ENCODE measurements around the gene EIF5A.

EIF5A gene

GRCh38 chr17:7306911-7307685 is at the start of gene EIF5A:
TSS of gene EIF5A (plus strand) at chr17:7307628. CDS start at chr17:7309636, 2,008 bp downstream.
- peak; percentile 100 for DNase-seq (ENCODE audit: low read depth in 2 of 2)

DNA sequence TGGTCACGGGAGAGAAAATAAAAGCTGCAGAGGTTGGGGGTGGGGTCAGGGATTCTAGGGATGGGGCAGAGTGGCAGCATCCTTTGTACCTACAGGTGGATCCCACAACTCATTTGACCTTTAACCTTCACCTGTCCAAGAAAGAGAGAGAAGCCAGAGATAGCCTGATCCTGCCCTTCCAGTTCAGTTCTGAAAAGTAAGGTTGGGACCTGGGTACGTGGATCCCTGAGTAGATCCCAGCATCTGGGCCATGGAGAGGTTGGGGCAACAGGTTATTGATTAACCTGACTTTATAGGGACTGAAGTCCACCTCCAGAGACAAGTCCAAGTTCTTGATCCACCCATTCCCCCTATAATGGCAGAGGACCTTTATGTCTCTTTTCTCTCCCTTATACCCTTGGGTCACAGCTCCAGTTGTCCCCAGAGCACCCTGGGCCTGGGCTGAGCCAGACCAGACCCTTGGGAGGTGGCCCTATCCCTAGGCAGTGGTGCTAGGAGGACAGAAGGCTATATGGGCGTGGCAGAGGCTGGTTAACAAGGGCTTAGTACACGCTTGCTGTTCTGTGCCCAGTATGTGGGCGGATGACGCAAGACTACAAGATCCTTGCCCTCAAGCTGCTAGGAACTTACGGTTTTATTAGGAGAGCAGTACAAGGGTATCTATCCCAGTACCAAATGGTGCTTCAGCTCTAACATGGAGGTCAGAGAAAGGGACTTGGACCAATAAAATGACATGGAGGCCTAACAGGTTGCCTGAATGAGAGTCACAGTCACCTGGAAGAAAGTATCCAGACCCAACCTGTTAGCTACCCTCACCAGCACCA is 48.5 kb upstream of the EIF5A start:
- DNase-seq (ENCODE audit: low read depth in 2 of 2): no peak

DNA sequence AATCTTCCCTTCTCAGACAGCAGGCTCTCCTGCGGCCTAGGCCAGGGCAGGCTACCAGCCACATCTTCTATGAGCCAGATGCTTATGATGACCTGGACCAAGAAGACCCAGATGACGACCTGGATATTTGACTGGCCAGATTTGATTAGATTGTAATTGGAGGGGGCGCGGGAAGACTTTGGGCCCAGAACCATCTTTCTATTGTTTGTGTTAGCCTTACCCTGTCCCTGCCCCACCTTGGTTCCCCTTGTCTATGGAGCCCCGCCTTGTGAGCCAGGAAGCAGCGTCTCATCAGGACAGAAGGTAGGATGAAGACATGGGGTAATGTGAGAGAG is 47.9 kb upstream of the EIF5A start:
- DNase-seq (ENCODE audit: low read depth in 2 of 2): no peak

DNA sequence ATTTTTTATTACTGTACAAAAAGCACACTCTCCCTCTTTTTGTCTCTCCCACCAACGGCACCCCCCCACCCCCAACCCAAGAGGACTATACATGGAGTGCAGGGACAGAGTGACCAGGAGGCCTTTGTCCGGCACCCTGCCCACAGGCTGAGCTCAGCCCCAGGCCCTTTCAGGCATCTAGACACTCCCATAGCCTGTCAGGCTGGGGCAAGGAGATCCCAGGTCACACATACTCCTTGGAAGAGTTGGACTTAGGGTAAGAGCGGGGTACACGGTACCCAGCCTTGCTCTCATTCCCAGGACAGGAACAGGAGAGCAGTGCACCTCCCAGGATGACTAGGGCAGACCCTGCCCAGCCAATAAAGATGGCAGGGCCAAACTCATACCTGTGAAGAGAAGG is 47.3 kb upstream of the EIF5A start:
- DNase-seq (ENCODE audit: low read depth in 2 of 2): no peak

DNA sequence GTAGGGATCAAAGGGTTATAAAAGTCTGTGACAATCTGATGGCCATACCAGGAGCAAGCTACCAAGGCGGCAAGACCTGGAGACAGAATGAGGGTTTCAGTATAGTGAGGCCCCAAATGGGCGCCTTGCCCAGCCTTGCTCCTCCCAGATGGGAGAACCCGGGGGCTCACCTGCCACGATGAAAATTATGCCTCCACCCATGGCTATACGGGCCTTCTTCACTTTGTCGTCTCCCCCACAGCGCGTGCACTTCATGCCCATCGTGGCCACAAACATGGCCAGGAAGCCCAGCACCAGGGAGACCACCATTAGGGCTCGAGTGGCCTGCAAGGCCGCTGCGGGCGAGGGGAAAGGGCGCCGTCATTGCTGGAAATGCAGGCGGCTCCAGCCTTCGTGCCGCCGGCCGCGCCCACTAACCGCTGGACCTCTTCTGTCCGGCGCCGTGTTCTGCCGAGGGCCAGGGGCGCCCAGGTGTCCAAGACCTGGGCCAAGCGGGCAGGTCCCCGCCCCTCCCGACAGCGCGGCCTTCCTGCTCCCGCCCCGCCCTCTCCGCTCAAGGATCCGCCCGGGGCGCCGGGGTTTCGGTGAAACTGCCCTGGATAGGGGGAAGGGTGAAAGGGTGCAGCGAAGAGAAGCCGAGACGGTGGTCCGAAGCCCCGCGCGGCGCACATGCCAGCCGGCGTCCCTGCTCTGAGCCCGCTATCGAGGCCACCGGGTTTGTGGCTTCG is 46.6 kb upstream of the EIF5A start:
- DNase-seq (ENCODE audit: low read depth in 2 of 2): peak in 1 of 2 donors; percentile 29

DNA sequence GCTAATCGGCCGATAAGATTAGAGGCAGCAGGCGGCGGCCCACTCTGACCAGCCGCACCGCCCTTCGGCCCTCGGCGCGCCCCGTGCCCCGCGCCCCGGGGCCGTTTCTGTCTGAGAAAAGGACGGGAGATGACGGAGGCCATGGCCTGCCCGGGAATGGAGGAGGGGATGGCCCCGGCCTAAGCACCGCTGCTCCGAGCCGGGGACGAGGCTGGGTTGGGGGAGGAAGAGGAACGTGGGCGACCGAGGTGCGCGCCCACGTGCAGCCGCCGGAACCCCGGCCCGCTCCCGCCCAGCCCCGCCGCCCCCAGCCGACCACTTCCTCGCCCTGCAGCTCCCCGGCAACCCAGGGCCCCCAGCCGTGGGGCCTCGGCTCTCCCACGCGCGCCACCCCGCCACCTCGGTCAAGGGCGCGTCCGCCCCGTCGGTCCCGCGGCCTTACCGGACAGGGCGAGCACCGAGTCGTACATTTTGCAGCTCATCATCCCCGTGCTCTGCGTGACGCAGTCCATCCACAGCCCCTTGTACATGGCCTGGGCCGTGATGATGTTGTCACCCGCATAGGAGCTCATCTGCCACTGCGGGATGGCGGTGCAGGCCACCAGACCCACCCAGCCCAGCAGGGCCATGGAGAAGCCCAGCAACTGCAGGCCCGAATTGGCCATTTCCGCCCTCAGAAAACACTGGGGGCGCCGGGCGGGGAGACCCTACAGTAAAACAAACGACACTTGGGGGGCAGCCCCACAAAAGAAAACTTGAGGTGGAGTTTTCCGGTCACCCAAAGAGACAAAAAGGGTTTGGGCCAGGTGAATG is 45.8 kb upstream of the EIF5A start:
- DNase-seq (ENCODE audit: low read depth in 2 of 2): peak in 1 of 2 donors; percentile 62

GRCh38 chr17:7262192-7262934 is 45.1 kb upstream of the EIF5A start, which contains the start of gene CLDN7:
TSS of gene CLDN7 (minus strand) at chr17:7262478. CDS start at chr17:7262043, 435 bp downstream.
- DNase-seq (ENCODE audit: low read depth in 2 of 2): no peak

- DNase-seq (ENCODE audit: low read depth in 2 of 2): no peak
These were observed 44.3 kb upstream of the EIF5A start for GRCh38 chr17:7262935-7263800.

- DNase-seq (ENCODE audit: low read depth in 2 of 2): no peak
These were observed 43.7 kb upstream of the EIF5A start for GRCh38 chr17:7263801-7264078.

GRCh38 chr17:7266784-7267183 is 40.6 kb upstream of the EIF5A start:
- DNase-seq (ENCODE audit: low read depth in 2 of 2): no peak

DNA sequence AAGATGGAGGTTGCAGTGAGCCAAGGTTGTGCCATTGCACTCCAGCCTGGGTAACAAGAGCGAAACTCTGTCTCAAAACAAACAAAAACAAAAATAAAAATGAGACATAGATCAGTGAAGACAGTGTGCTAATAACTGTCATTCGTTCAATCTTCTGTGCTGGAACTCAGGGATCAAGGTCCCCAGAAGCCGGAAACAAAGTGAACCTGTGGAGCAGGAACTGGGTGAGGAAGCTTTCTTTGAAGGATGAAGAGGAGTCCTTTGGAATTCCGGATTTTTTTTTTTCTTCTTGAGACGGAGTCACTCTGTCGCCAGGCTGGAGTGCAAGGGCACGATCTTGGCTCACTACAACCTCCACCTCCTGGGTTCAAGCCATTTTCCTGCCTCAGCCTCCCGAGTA is 28.0 kb upstream of the EIF5A start:
- DNase-seq (ENCODE audit: low read depth in 2 of 2): no peak

- peak; percentile 70 to 77 for DNase-seq (ENCODE audit: low read depth in 2 of 2)
These were observed 26.8 kb upstream of the EIF5A start for GRCh38 chr17:7280519-7281073.

GRCh38 chr17:7281074-7281952 is 26.1 kb upstream of the EIF5A start, which contains the start of gene SLC2A4:
TSS of gene SLC2A4 (plus strand) at chr17:7281718. CDS start at chr17:7281935, 217 bp downstream.
- DNase-seq (ENCODE audit: low read depth in 2 of 2): peak; percentile 76 to 83

- DNase-seq (ENCODE audit: low read depth in 2 of 2): no peak
These were observed 25.3 kb upstream of the EIF5A start for GRCh38 chr17:7281953-7282751.

GRCh38 chr17:7282752-7283321 is 24.6 kb upstream of the EIF5A start:
- no peak for DNase-seq (ENCODE audit: low read depth in 2 of 2)

DNA sequence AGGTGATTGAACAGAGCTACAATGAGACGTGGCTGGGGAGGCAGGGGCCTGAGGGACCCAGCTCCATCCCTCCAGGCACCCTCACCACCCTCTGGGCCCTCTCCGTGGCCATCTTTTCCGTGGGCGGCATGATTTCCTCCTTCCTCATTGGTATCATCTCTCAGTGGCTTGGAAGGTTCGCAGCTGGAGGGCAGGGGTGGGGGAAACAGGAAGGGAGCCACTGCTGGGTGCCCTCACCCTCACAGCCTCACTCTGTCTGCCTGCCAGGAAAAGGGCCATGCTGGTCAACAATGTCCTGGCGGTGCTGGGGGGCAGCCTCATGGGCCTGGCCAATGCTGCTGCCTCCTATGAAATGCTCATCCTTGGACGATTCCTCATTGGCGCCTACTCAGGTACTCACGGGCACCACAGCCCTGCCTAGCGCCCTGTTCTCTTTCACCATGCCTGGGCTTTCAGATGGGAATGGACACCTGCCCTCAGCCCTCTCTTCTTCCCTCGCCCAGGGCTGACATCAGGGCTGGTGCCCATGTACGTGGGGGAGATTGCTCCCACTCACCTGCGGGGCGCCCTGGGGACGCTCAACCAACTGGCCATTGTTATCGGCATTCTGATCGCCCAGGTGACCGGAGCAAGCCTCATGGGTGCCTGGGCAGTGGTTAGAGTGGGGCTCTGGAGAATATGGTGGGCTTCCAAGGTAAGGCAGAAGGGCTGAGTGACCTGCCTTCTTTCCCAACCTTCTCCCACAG is 23.8 kb upstream of the EIF5A start:
- no peak for DNase-seq (ENCODE audit: low read depth in 2 of 2)

DNA sequence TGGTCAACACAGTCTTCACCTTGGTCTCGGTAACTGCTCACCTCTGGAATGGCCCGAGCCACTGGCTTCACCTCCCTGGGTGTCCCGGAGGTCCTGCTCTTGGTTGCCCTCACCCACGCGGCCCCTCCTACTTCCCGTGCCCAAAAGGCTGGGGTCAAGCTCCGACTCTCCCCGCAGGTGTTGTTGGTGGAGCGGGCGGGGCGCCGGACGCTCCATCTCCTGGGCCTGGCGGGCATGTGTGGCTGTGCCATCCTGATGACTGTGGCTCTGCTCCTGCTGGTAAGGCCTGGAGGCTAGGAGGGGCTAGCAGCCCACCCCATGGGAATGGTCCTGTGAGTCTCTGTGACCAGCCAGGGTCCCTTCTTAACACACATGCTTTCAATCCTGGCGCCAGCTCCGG is 22.5 kb upstream of the EIF5A start:
- DNase-seq (ENCODE audit: low read depth in 2 of 2): no peak

Measured in stimulated activated CD8-positive, alpha-beta memory T cell treated with anti-CD3 and anti-CD28 coated beads, Interleukin-7, amount 100 ng/mL, for 4 hours (primary cell).